HG02885 (cell line): ENCODE measurements around the gene CIDEB.
"Not testable (repeated sequence)": the region's sequence is repeated elsewhere in the genome, so short reads cannot be mapped to it uniquely, and the experiment has no call there.

Experiments used
- ATAC-seq: cut with Tn5 transposase; IDR thresholded peaks from one replicate; pipeline ENCODE4 v1.9.1; 2021; ENCODE audit warnings: mild to moderate bottlenecking; ENCODE audit not compliant: unreplicated experiment, poor library complexity

CIDEB gene

GRCh38 chr14:24334431-24335291 is 26.9 kb upstream of the CIDEB start, which contains the start of gene ADCY4:
TSS of gene ADCY4 (minus strand) at chr14:24335071. CDS start at chr14:24334652, 419 bp downstream.
- ATAC-seq: no peak

GRCh38 chr14:24332268-24332993 is 24.7 kb upstream of the CIDEB start:
- ATAC-seq: peak; percentile 88

GRCh38 chr14:24331731-24332267 is 24.0 kb upstream of the CIDEB start:
- no peak for ATAC-seq

GRCh38 chr14:24330973-24331674 is 23.3 kb upstream of the CIDEB start:
- no peak for ATAC-seq

- ATAC-seq: no peak
These were observed 22.0 kb upstream of the CIDEB start for GRCh38 chr14:24329736-24330135.

- no peak for ATAC-seq
These were observed 21.4 kb upstream of the CIDEB start for GRCh38 chr14:24329073-24329663.

GRCh38 chr14:24327914-24328313 is 20.1 kb upstream of the CIDEB start:
- ATAC-seq: not testable (repeated sequence)

- ATAC-seq: no peak
These were observed 19.5 kb upstream of the CIDEB start for GRCh38 chr14:24327303-24327702.

GRCh38 chr14:24325963-24326362 is 18.2 kb upstream of the CIDEB start:
- no peak for ATAC-seq

GRCh38 chr14:24325041-24325530 is 17.3 kb upstream of the CIDEB start:
- no peak for ATAC-seq

- ATAC-seq: no peak
These were observed 16.2 kb upstream of the CIDEB start for GRCh38 chr14:24324024-24324423.

GRCh38 chr14:24323341-24323740 is 15.6 kb upstream of the CIDEB start:
- ATAC-seq: no peak

GRCh38 chr14:24322672-24323071 is 14.9 kb upstream of the CIDEB start:
- no peak for ATAC-seq

- no peak for ATAC-seq
These were observed 13.6 kb upstream of the CIDEB start for GRCh38 chr14:24321212-24321975.

- no peak for ATAC-seq
These were observed 9.6 kb upstream of the CIDEB start for GRCh38 chr14:24317141-24317928.

- no peak for ATAC-seq
These were observed 8.8 kb upstream of the CIDEB start for GRCh38 chr14:24316597-24316950.

GRCh38 chr14:24315807-24316596 is 8.2 kb upstream of the CIDEB start:
- no peak for ATAC-seq

GRCh38 chr14:24315243-24315806 is 7.5 kb upstream of the CIDEB start:
- ATAC-seq: no peak
